ENCODE data around the gene TAF4B. TPM values are rescaled to one million over a fixed set of nuclear protein-coding genes. Genes with fewer than 3 reads are reported as not detected.

Gene TAF4B
- total RNA-seq, 6 donors from 2014 or later, result 2.9 to 9.7 (median 6.4) TPM

GRCh38 chr18:26424428-26425147 is 198.3 kb downstream of the TAF4B start:
- DNase-seq, result no peak
- no peak overlapping the region for H3K4me3 ChIP-seq
- H3K27me3 ChIP-seq, result no peaks in the 10 kb centered on the region
- WGBS, 2 donors, result 80 to 81% methylated on average over 4 of the region's 4 CpGs
- ATAC-seq (ENCODE audit: low FRiP score in 2 of 2), result peak in 1 of 2 donors; percentile 20
- no peaks in the 10 kb centered on the region for H3K4me1 ChIP-seq
- H3K27ac ChIP-seq, result no peak overlapping the region
- H3K9me3 ChIP-seq, result no peaks in the 10 kb centered on the region
- no peak for TF ChIP-seq POLR2A (IDR thresholded peaks at IDR 0.05)
- TF ChIP-seq EP300 (IDR thresholded peaks at IDR 0.05), result no peak
- no peak for TF ChIP-seq POLR2AphosphoS5 (IDR thresholded peaks at IDR 0.05)
- TF ChIP-seq CTCF (IDR thresholded peaks at IDR 0.05), result no peak
- H3K36me3 ChIP-seq, result no peaks in the 10 kb centered on the region

- Histone ChIP-seq H3K36me3 (no peaks in the 10 kb centered on the region), H3K4me1 (no peaks in the 10 kb centered on the region), H3K9me3 (no peaks in the 10 kb centered on the region), H3K4me3 (no peak overlapping the region), H3K27ac (no peak overlapping the region), H3K27me3 (no peaks in the 10 kb centered on the region)
- DNase-seq (no peak), ATAC-seq (ENCODE audit: low FRiP score in 2 of 2) (no peak)
- WGBS, 2 donors, result 80 to 91% methylated on average over 5 of the region's 5 CpGs
- no peak for TF ChIP-seq POLR2A (IDR thresholded peaks at IDR 0.05)
- no peak for TF ChIP-seq CTCF (IDR thresholded peaks at IDR 0.05)
- TF ChIP-seq EP300 (IDR thresholded peaks at IDR 0.05), result no peak
- TF ChIP-seq POLR2AphosphoS5 (IDR thresholded peaks at IDR 0.05), result no peak
Observed at GRCh38 chr18:26425148-26425531, 198.9 kb downstream of the TAF4B start.

- Histone ChIP-seq H3K4me3 (no peak overlapping the region), H3K9me3 (no peaks in the 10 kb centered on the region), H3K27me3 (no peaks in the 10 kb centered on the region), H3K27ac (no peak overlapping the region), H3K36me3 (no peaks in the 10 kb centered on the region), H3K4me1 (no peaks in the 10 kb centered on the region)
- TF ChIP-seq POLR2AphosphoS5 (IDR thresholded peaks at IDR 0.05) (no peak), EP300 (IDR thresholded peaks at IDR 0.05) (no peak), POLR2A (IDR thresholded peaks at IDR 0.05) (no peak), CTCF (IDR thresholded peaks at IDR 0.05) (no peak)
- ATAC-seq (ENCODE audit: low FRiP score in 2 of 2) (peak; percentile 49 to 79), DNase-seq (no peak)
- 53 to 54% methylated on average over 5 of the region's 5 CpGs for WGBS, 2 donors
Observed at GRCh38 chr18:26429535-26430226, 203.4 kb downstream of the TAF4B start.

GRCh38 chr18:26432651-26433424 is 206.6 kb downstream of the TAF4B start:
- H3K4me3 ChIP-seq, result no peak overlapping the region
- WGBS, 2 donors, result 76 to 80% methylated on average over 5 of the region's 5 CpGs
- H3K36me3 ChIP-seq, result no peaks in the 10 kb centered on the region
- H3K27me3 ChIP-seq, result no peaks in the 10 kb centered on the region
- no peak for DNase-seq
- no peak for ATAC-seq (ENCODE audit: low FRiP score in 2 of 2)
- no peak for TF ChIP-seq CTCF (IDR thresholded peaks at IDR 0.05)
- no peak for TF ChIP-seq POLR2AphosphoS5 (IDR thresholded peaks at IDR 0.05)
- TF ChIP-seq POLR2A (IDR thresholded peaks at IDR 0.05), result no peak
- no peak for TF ChIP-seq EP300 (IDR thresholded peaks at IDR 0.05)
- H3K4me1 ChIP-seq, result no peaks in the 10 kb centered on the region
- H3K27ac ChIP-seq, result no peak overlapping the region
- no peaks in the 10 kb centered on the region for H3K9me3 ChIP-seq

All from upper lobe of left lung (tissue), 6 donors.